D721Med (cell line): Measurements from ENCODE around the gene MOGAT3.

ENCODE experiments used
- DNase-seq: peaks from one replicate; pipeline ENCODE4 v3.0.0; 2011; ENCODE audit warnings: low spot score; ENCODE audit not compliant: insufficient read length
- FAIRE-seq: peaks from 2 replicates; lab custom pipeline; 2011; peaks lifted over from hg19 to GRCh38; lab: Jason Lieb, UNC
- CTCF ChIP-seq: IDR thresholded peaks from 2 replicates; pipeline ENCODE4 v1.5.1; 2012; ENCODE audit warnings: mild to moderate bottlenecking, control low read depth; ENCODE audit not compliant: insufficient read depth; ENCODE audit errors: missing control alignments

MOGAT3 gene

GRCh38 chr7:101241443-101242349 lies 40.9 kb upstream of the MOGAT3 start:
- FAIRE-seq (no peak), DNase-seq (no peak)
- no peak for TF ChIP-seq CTCF

GRCh38 chr7:101241015-101241363 lies 40.2 kb upstream of the MOGAT3 start:
- FAIRE-seq: no peak
- DNase-seq: no peak
- TF ChIP-seq CTCF: no peak

- no peak for TF ChIP-seq CTCF
- DNase-seq (peak; percentile 0), FAIRE-seq (no peak)
Measured at GRCh38 chr7:101240226-101241014, 39.6 kb upstream of the MOGAT3 start.

- DNase-seq (peak; percentile 3), FAIRE-seq (no peak)
- no peak for TF ChIP-seq CTCF
Measured at GRCh38 chr7:101239951-101240220, 39.0 kb upstream of the MOGAT3 start.

- DNase-seq (peak; percentile 2), FAIRE-seq (no peak)
- no peak for TF ChIP-seq CTCF
Measured at GRCh38 chr7:101239191-101239950, 38.5 kb upstream of the MOGAT3 start.

GRCh38 chr7:101238226-101239182 lies 37.7 kb upstream of the MOGAT3 start:
- no peak for TF ChIP-seq CTCF
- peak; percentile 13 for DNase-seq
- no peak for FAIRE-seq
